ENCODE measurements around the gene SEPTIN7. TPM values are rescaled to one million over a fixed set of nuclear protein-coding genes. Genes with fewer than 3 reads are reported as not detected.
"Not testable (repeated sequence)": the region's sequence is repeated elsewhere in the genome, so short reads cannot be mapped to it uniquely, and the experiment has no call there.

SEPTIN7 gene
- 570 TPM for polyA plus RNA-seq

- peaks cover 4% of the 10 kb centered on the region for H3K36me3 Mint-ChIP-seq
- no peaks in the 10 kb centered on the region for H3K9me3 Mint-ChIP-seq
- H3K4me1 Mint-ChIP-seq = peaks cover 40 to 50% (median 41%) of the 10 kb centered on the region in 3 donors
- H3K27me3 Mint-ChIP-seq = no peaks in the 10 kb centered on the region
- H3K27ac Mint-ChIP-seq = peak within 1 kb of the TSS; percentile 100
- peak within 1 kb of the TSS; percentile 94 to 99 (median 98) for H3K4me3 Mint-ChIP-seq
These were observed at the start of gene SEPTIN7 for GRCh38 chr7:35800718-35801391. SEPTIN7 (plus strand) TSS chr7:35801057; CDS start chr7:35801210, 153 bp downstream.

DNA sequence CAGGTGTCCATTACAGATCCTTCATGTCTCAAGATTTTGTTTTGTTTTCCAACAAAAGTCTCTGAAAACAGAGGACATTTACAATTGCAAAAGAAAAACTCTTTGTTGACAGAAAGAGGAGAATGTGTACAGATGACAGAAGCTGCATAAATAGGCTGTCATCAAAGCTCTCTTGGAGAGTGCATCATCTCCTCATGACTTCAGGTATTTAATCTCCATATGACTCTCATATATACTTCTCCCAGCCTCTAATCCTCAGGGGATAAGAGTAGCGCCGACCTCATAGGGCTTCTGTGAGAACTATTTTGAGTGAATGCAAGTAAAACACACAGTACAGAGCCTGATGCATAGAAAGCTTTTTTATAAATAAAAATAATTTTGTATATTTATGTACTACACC is 48.1 kb upstream of the SEPTIN7 start:
- H3K4me1 Mint-ChIP-seq = peaks cover 0 to 3% (median 3%) of the 10 kb centered on the region in 3 donors
- H3K27ac Mint-ChIP-seq = no peak overlapping the region
- H3K4me3 Mint-ChIP-seq = no peak overlapping the region
- H3K27me3 Mint-ChIP-seq = no peaks in the 10 kb centered on the region
- no peaks in the 10 kb centered on the region for H3K9me3 Mint-ChIP-seq
- H3K36me3 Mint-ChIP-seq = peaks cover 2% of the 10 kb centered on the region

GRCh38 chr7:35753761-35754603 is 46.9 kb upstream of the SEPTIN7 start:
- Mint-ChIP-seq H3K4me1 (peaks cover 5 to 10% (median 10%) of the 10 kb centered on the region in 3 donors), H3K36me3 (peaks cover 2% of the 10 kb centered on the region), H3K4me3 (no peak overlapping the region), H3K27me3 (no peaks in the 10 kb centered on the region), H3K9me3 (no peaks in the 10 kb centered on the region), H3K27ac (no peak overlapping the region)

- Mint-ChIP-seq H3K27me3 (no peaks in the 10 kb centered on the region), H3K9me3 (no peaks in the 10 kb centered on the region), H3K4me3 (no peak overlapping the region)
These were observed 46.1 kb upstream of the SEPTIN7 start for GRCh38 chr7:35754741-35755140.

GRCh38 chr7:35755711-35756110 is 45.1 kb upstream of the SEPTIN7 start:
- no peak overlapping the region for H3K4me3 Mint-ChIP-seq
- H3K4me1 Mint-ChIP-seq = peaks cover 5 to 10% (median 10%) of the 10 kb centered on the region in 3 donors
- H3K9me3 Mint-ChIP-seq = peaks cover 0 to 2% (median 0%) of the 10 kb centered on the region in 3 donors
- no peak overlapping the region for H3K27ac Mint-ChIP-seq
- H3K36me3 Mint-ChIP-seq = peaks cover 2% of the 10 kb centered on the region
- H3K27me3 Mint-ChIP-seq = no peaks in the 10 kb centered on the region

More at GRCh38 chr7:35754741-35755140, 46.1 kb upstream of the SEPTIN7 start:
- peaks cover 2% of the 10 kb centered on the region for H3K36me3 Mint-ChIP-seq
- H3K4me1 Mint-ChIP-seq = peaks cover 5 to 10% (median 10%) of the 10 kb centered on the region in 3 donors
- H3K27ac Mint-ChIP-seq = no peak overlapping the region

GRCh38 chr7:35756453-35756852 is 44.4 kb upstream of the SEPTIN7 start:
- not testable (repeated sequence) for H3K4me3 Mint-ChIP-seq, H3K9me3 Mint-ChIP-seq
- peaks cover 5 to 10% (median 10%) of the 10 kb centered on the region in 3 donors for H3K4me1 Mint-ChIP-seq

DNA sequence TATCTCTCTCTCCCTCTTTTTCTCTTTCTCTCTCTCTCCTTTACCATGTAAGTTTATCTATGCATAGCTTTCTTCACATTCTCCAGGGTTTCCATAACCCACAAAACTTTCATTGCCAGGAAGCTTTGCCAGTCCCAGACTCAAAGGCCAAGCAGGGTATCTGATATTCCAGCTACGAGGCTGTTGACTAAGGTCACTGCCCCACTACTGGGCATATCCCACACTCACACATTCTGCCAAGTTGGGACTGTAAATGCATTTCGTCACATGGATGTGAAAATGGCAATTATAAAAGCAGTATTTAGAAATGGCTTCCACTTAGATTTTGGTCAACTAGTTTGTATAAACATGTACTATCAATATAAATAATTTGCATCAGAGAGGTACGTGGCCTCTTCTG is 43.3 kb upstream of the SEPTIN7 start:
- peaks cover 2% of the 10 kb centered on the region for H3K36me3 Mint-ChIP-seq
- no peaks in the 10 kb centered on the region for H3K27me3 Mint-ChIP-seq
- peaks cover 5 to 10% (median 10%) of the 10 kb centered on the region in 3 donors for H3K4me1 Mint-ChIP-seq
- H3K27ac Mint-ChIP-seq = no peak overlapping the region
- H3K9me3 Mint-ChIP-seq = peaks cover 0 to 2% (median 0%) of the 10 kb centered on the region in 3 donors
- H3K4me3 Mint-ChIP-seq = no peak overlapping the region

More at GRCh38 chr7:35756453-35756852, 44.4 kb upstream of the SEPTIN7 start:
- not testable (repeated sequence) for H3K27me3 Mint-ChIP-seq, H3K36me3 Mint-ChIP-seq, H3K27ac Mint-ChIP-seq

GRCh38 chr7:35758421-35758820 is 42.4 kb upstream of the SEPTIN7 start:
- Mint-ChIP-seq H3K36me3 (peaks cover 3% of the 10 kb centered on the region), H3K4me3 (no peak overlapping the region), H3K27ac (no peak overlapping the region), H3K4me1 (peaks cover 5 to 10% (median 10%) of the 10 kb centered on the region in 3 donors), H3K27me3 (no peaks in the 10 kb centered on the region), H3K9me3 (peaks cover 0 to 2% (median 0%) of the 10 kb centered on the region in 3 donors)

GRCh38 chr7:35760143-35760745 is 40.6 kb upstream of the SEPTIN7 start:
- Mint-ChIP-seq H3K27me3 (no peaks in the 10 kb centered on the region), H3K27ac (no peak overlapping the region), H3K36me3 (peaks cover 3% of the 10 kb centered on the region), H3K9me3 (peaks cover 0 to 2% (median 0%) of the 10 kb centered on the region in 3 donors), H3K4me1 (peaks cover 5 to 10% (median 10%) of the 10 kb centered on the region in 3 donors), H3K4me3 (no peak overlapping the region)

- Mint-ChIP-seq H3K27me3 (no peaks in the 10 kb centered on the region), H3K4me1 (peaks cover 5 to 7% (median 7%) of the 10 kb centered on the region in 3 donors), H3K36me3 (peaks cover 7% of the 10 kb centered on the region), H3K27ac (no peak overlapping the region), H3K4me3 (no peak overlapping the region), H3K9me3 (peaks cover 0 to 2% (median 0%) of the 10 kb centered on the region in 3 donors)
These were observed 38.8 kb upstream of the SEPTIN7 start for GRCh38 chr7:35761871-35762677.

- no peaks in the 10 kb centered on the region for H3K27me3 Mint-ChIP-seq
- peaks cover 5% of the 10 kb centered on the region for H3K36me3 Mint-ChIP-seq
- H3K9me3 Mint-ChIP-seq = peaks cover 0 to 4% (median 0%) of the 10 kb centered on the region in 3 donors
- no peak overlapping the region for H3K4me3 Mint-ChIP-seq
- H3K4me1 Mint-ChIP-seq = peaks cover 5 to 7% (median 7%) of the 10 kb centered on the region in 3 donors
- H3K27ac Mint-ChIP-seq = no peak overlapping the region
These were observed 38.1 kb upstream of the SEPTIN7 start for GRCh38 chr7:35762781-35763180.

- H3K27ac Mint-ChIP-seq = no peak overlapping the region
- no peak overlapping the region for H3K4me3 Mint-ChIP-seq
- H3K4me1 Mint-ChIP-seq = no peaks in the 10 kb centered on the region
- H3K36me3 Mint-ChIP-seq = peaks cover 6% of the 10 kb centered on the region
- no peaks in the 10 kb centered on the region for H3K27me3 Mint-ChIP-seq
- peaks cover 0 to 3% (median 0%) of the 10 kb centered on the region in 3 donors for H3K9me3 Mint-ChIP-seq
These were observed 32.5 kb upstream of the SEPTIN7 start for GRCh38 chr7:35768346-35768745.

DNA sequence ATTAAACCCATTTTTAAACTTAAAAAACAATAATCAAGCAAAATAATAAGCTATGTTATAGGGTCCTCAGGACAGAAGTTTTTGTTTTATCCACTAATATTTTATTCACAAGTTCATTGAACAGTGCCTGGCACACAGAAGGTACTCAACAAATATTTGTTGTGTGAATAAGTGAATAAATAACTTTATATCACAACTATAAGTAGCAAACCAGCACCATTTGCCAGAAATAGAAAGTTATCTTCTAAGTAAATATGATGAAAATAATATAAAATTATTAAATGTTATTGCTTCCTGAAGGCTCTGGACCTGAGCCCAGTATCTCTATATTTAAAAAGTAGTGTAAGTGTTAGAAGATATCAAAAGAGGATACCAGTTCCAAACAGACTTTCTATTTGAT is 29.1 kb upstream of the SEPTIN7 start:
- H3K4me1 Mint-ChIP-seq = no peaks in the 10 kb centered on the region
- H3K27ac Mint-ChIP-seq = no peak overlapping the region
- H3K36me3 Mint-ChIP-seq = peaks cover 3% of the 10 kb centered on the region
- peaks cover 0 to 3% (median 0%) of the 10 kb centered on the region in 3 donors for H3K9me3 Mint-ChIP-seq
- H3K4me3 Mint-ChIP-seq = no peak overlapping the region
- no peaks in the 10 kb centered on the region for H3K27me3 Mint-ChIP-seq

GRCh38 chr7:35773994-35774393 is 26.9 kb upstream of the SEPTIN7 start:
- Mint-ChIP-seq H3K4me3 (no peak overlapping the region), H3K4me1 (peaks cover 0 to 4% (median 0%) of the 10 kb centered on the region in 3 donors), H3K36me3 (no peaks in the 10 kb centered on the region), H3K9me3 (no peaks in the 10 kb centered on the region), H3K27me3 (no peaks in the 10 kb centered on the region), H3K27ac (no peak overlapping the region)
